Measurements from ENCODE around the gene ABCA8. TPM values are rescaled to one million over a fixed set of nuclear protein-coding genes. Genes with fewer than 3 reads are reported as not detected.

Gene ABCA8
- total and polyA plus RNA-seq, 10 of the 15 experiments (the other 5 are each of a cell fraction or from before 2014, with no cell fraction given) = 0.05 to 0.15 TPM; not detected in 8

- no peaks in the 10 kb centered on the region for H3K27me3 ChIP-seq (replicated peaks in 1 of 2; ENCODE audit: control insufficient read depth in 2 of 2, insufficient read depth in 2 of 2, low read length in 1 of 2)
- DNase-seq (ENCODE audit: low read depth, low spot score) = no peak
- FAIRE-seq = no peak
- 79% methylated on average over 2 of the region's 2 CpGs for WGBS (ENCODE audit: insufficient coverage, insufficient replicate concordance, low lambda C conversion rate, missing lambda C conversion rate)
- H3K9me3 ChIP-seq (replicated peaks; ENCODE audit: control insufficient read depth, insufficient read depth, low read length) = no peaks in the 10 kb centered on the region
- no peaks in the 10 kb centered on the region for H3K36me3 ChIP-seq (ENCODE audit: control insufficient read depth in 2 of 2, insufficient read depth in 2 of 2, low read length in 1 of 2)
- ChIA-PET POLR2A (no interaction called here), CTCF (interaction anchor here (0.7 to 5.7 kb wide), 12 partner anchors 11 to 387 kb away, joined by 3 to 30 read pairs (median 4); no protein-coding TSS in a partner anchor), RAD21 (ENCODE audit: unreplicated experiment) (interaction anchor here (1.6 to 3.1 kb wide), 2 partner anchors 67 to 116 kb away, joined by 6 to 16 read pairs; no protein-coding TSS in a partner anchor), SMC1A (ENCODE audit: uncharacterized antibody, unreplicated experiment) (interaction anchor here (0.8 to 2.9 kb wide), 8 partner anchors 12 to 325 kb away, joined by 3 to 18 read pairs (median 4); no protein-coding TSS in a partner anchor)
- no peak overlapping the region for H3K4me3 ChIP-seq
- no peak overlapping the region for H3K4me2 ChIP-seq (ENCODE audit: control insufficient read depth, insufficient read depth)
- intact Hi-C loops (cut with micrococcal nuclease; ENCODE audit: unreplicated experiment) (loop anchor here (5.0 kb wide), 2 partner anchors 119 to 326 kb away; no protein-coding TSS in a partner anchor), in situ Hi-C loops (cut with MboI) (no loop called here)
- peaks cover 3% of the 10 kb centered on the region; the same call in 1 of the 2 replicates for H3K4me1 ChIP-seq (ENCODE audit: control insufficient read depth, insufficient read depth, low read length)
- no peak overlapping the region for H2AFZ ChIP-seq (ENCODE audit: control insufficient read depth, low read depth, low read length)
- BruUV-seq (replicated peaks) = no TSS peak
- no peaks in the 10 kb centered on the region for H4K20me1 ChIP-seq (ENCODE audit: control insufficient read depth, insufficient read depth)
- no peak overlapping the region for H3K27ac ChIP-seq (ENCODE audit: control insufficient read depth, insufficient read depth)
- no peak for ATAC-seq
- no peaks in the 10 kb centered on the region for H3K79me2 ChIP-seq (ENCODE audit: control insufficient read depth, insufficient read depth, low read length)
- no peak overlapping the region for H3K9ac ChIP-seq (ENCODE audit: control insufficient read depth, insufficient read depth, low read length)
- TF ChIP-seq SIN3A (IDR thresholded peaks at IDR 0.05; ENCODE audit: low read depth, low read length) (no peak), ZNF592 (IDR thresholded peaks at IDR 0.05) (no peak), CUX1 (IDR thresholded peaks at IDR 0.05; ENCODE audit: insufficient replicate concordance, low read depth, low read length) (no peak), TCF3 (IDR thresholded peaks at IDR 0.05; ENCODE audit: borderline replicate concordance, insufficient read depth, low read depth, low read length) (no peak), BHLHE40 (IDR thresholded peaks at IDR 0.05; ENCODE audit: borderline replicate concordance in 1 of 2, low read depth in 2 of 2, low read length in 1 of 2) (no peak), HDGF (IDR thresholded peaks at IDR 0.05) (no peak), ZZZ3 (IDR thresholded peaks at IDR 0.05; ENCODE audit: control insufficient read depth, insufficient read length, low read depth) (no peak), RAD51 (IDR thresholded peaks at IDR 0.05) (no peak), GATAD2B (conservative IDR thresholded peaks at IDR 0.05; ENCODE audit: low read depth) (no peak), STAT3 (IDR thresholded peaks at IDR 0.05; ENCODE audit: low read depth, low read length) (no peak), FOXK2 (IDR thresholded peaks at IDR 0.05) (no peak)
Observed at GRCh38 chr17:68910789-68911431, 44.3 kb downstream of the ABCA8 start.

All from GM12878 (cell line).